GM12891 (cell line): ENCODE results near the gene PHF10.

Experiments used
- PAX5 ChIP-seq: IDR thresholded peaks from 2 replicates; pipeline ENCODE4 v1.6.1; 2011; ENCODE audit warnings: low read length, moderate library complexity, mild to moderate bottlenecking; ENCODE audit not compliant: insufficient read depth, severe bottlenecking
- POLR2A ChIP-seq: IDR thresholded peaks from 2 replicates; pipeline ENCODE4 v1.6.1; 2011; ENCODE audit warnings: low read depth, low read length, control low read depth
- POLR2AphosphoS5 ChIP-seq: IDR thresholded peaks from 2 replicates; pipeline ENCODE4 v1.6.1; 2011; ENCODE audit warnings: low read depth, low read length, control low read depth
- POU2F2 ChIP-seq: IDR thresholded peaks from 2 replicates; pipeline ENCODE4 v1.6.1; 2011; ENCODE audit warnings: low read depth, mild to moderate bottlenecking, control low read depth, low read length, moderate library complexity
- SPI1 ChIP-seq: IDR thresholded peaks from 2 replicates; pipeline ENCODE4 v1.6.1; 2011; ENCODE audit warnings: low read depth, low read length, control low read depth
- TAF1 ChIP-seq: IDR thresholded peaks from 2 replicates; pipeline ENCODE4 v1.6.1; 2011; ENCODE audit warnings: low read depth, low read length, control low read depth

GRCh38 chr6:169752074-169752623 is 27.8 kb upstream of the PHF10 start:
- TF ChIP-seq POLR2A: no peak; the same call in 1 of the 2 replicates
- TF ChIP-seq POLR2AphosphoS5: no peak
- TF ChIP-seq TAF1: no peak
- no peak for TF ChIP-seq POU2F2
- no peak for TF ChIP-seq PAX5
- TF ChIP-seq SPI1: no peak
